Liver (tissue), 9 donors: Measurements from ENCODE around the gene KRT16. TPM values are rescaled to one million over a fixed set of nuclear protein-coding genes. Genes with fewer than 3 reads are reported as not detected.
"Not testable (repeated sequence)": the region's sequence is repeated elsewhere in the genome, so short reads cannot be mapped to it uniquely, and the experiment has no call there.

Source experiments
- DNase-seq: peaks from one replicate; pipeline ENCODE4 v3.0.0-alpha.2; 2017; ENCODE audit warnings: low spot score
- H3K27ac ChIP-seq, 2 donors: one replicate each; pipeline ENCODE4 v1.7.0; 2013; ENCODE audit warnings: inconsistent platforms in 2 of 2, low read length in 2 of 2, control low read depth in 1 of 2, low read depth in 1 of 2, mild to moderate bottlenecking in 1 of 2
- H3K27me3 ChIP-seq, 4 donors: one replicate each; pipeline versions ENCODE4 v1.6.1 to v1.7.0; 2013; ENCODE audit warnings: low read length in 3 of 4, inconsistent platforms in 1 of 4, mild to moderate bottlenecking in 1 of 4, moderate library complexity in 1 of 4; ENCODE audit not compliant: control insufficient read depth in 4 of 4, insufficient read depth in 4 of 4
- H3K36me3 ChIP-seq, 4 donors: one replicate each; pipeline versions ENCODE4 v1.6.1 to v1.7.0; 2013; ENCODE audit warnings: low read length in 3 of 4, mild to moderate bottlenecking in 3 of 4, low read depth in 1 of 4, moderate library complexity in 1 of 4; ENCODE audit not compliant: control insufficient read depth in 4 of 4, insufficient read depth in 3 of 4
- H3K4me1 ChIP-seq, 4 donors: one replicate each; pipeline versions ENCODE4 v1.6.1 to v1.7.0; 2013; ENCODE audit warnings: low read length in 3 of 4, mild to moderate bottlenecking in 3 of 4, moderate library complexity in 1 of 4; ENCODE audit not compliant: control insufficient read depth in 4 of 4, insufficient read depth in 4 of 4
- H3K4me3 ChIP-seq, 3 donors: one replicate each; pipeline versions ENCODE4 v1.6.1 to v1.7.0; 2013; ENCODE audit warnings: low read length in 3 of 3, control low read depth in 1 of 3, low read depth in 1 of 3, mild to moderate bottlenecking in 1 of 3
- H3K9ac ChIP-seq, 2 donors: one replicate each; pipeline ENCODE4 v1.7.0; 2013; ENCODE audit warnings: low read length in 2 of 2, mild to moderate bottlenecking in 2 of 2, moderate library complexity in 2 of 2, control low read depth in 1 of 2, low read depth in 1 of 2
- H3K9me3 ChIP-seq, 4 donors: one replicate each; pipeline versions ENCODE4 v1.6.1 to v1.7.0; 2013; ENCODE audit warnings: low read length in 3 of 4; ENCODE audit not compliant: control insufficient read depth in 4 of 4
- EGR1 ChIP-seq, 2 donors: IDR thresholded peaks; 2 replicates each; pipeline ENCODE4 v1.6.1; 2016 to 2018; ENCODE audit warnings: antibody characterized with exemption in 2 of 2, low read depth in 2 of 2
- FOXA1 ChIP-seq: IDR thresholded peaks from 2 replicates; pipeline ENCODE4 v1.6.1; 2016; ENCODE audit warnings: antibody characterized with exemption
- FOXA2 ChIP-seq: IDR thresholded peaks from 2 replicates; pipeline ENCODE4 v1.6.1; 2016; ENCODE audit warnings: antibody characterized with exemption
- GABPA ChIP-seq, 2 donors: IDR thresholded peaks in 1 of 2; conservative IDR thresholded peaks in 1 of 2; 2 replicates each; pipeline ENCODE4 v1.6.1; 2016; ENCODE audit warnings: antibody characterized with exemption in 2 of 2, mild to moderate bottlenecking in 1 of 2, moderate library complexity in 1 of 2
- HNF4A ChIP-seq, 2 donors: conservative IDR thresholded peaks; 2 replicates each; pipeline ENCODE4 v1.6.1; 2016; ENCODE audit warnings: antibody characterized with exemption in 2 of 2, mild to moderate bottlenecking in 2 of 2
- JUND ChIP-seq, 2 donors: IDR thresholded peaks; 2 replicates each; pipeline ENCODE4 v1.6.1; 2016; ENCODE audit warnings: antibody characterized with exemption in 2 of 2
- NR2F2 ChIP-seq: IDR thresholded peaks from 2 replicates; pipeline ENCODE4 v1.6.1; 2016; ENCODE audit warnings: antibody characterized with exemption
- RAD21 ChIP-seq, 2 donors: IDR thresholded peaks; 2 replicates each; pipeline ENCODE4 v1.6.1; 2016; ENCODE audit warnings: antibody characterized with exemption in 2 of 2, mild to moderate bottlenecking in 2 of 2
- RXRA ChIP-seq, 2 donors: IDR thresholded peaks; 2 replicates each; pipeline ENCODE4 v1.6.1; 2017 to 2018; ENCODE audit warnings: antibody characterized with exemption in 2 of 2, mild to moderate bottlenecking in 1 of 2
- SP1 ChIP-seq: IDR thresholded peaks from 2 replicates; pipeline ENCODE4 v1.6.1; 2018; ENCODE audit warnings: antibody characterized with exemption, mild to moderate bottlenecking
- TAF1 ChIP-seq: conservative IDR thresholded peaks from 2 replicates; pipeline ENCODE4 v1.6.1; 2016; ENCODE audit warnings: antibody characterized with exemption, mild to moderate bottlenecking
- YY1 ChIP-seq: IDR thresholded peaks from 2 replicates; pipeline ENCODE4 v1.6.1; 2016; ENCODE audit warnings: antibody characterized with exemption, mild to moderate bottlenecking
- WGBS: extraction: QIAGEN DNeasy Blood & Tissue Kit; methylation state at CpG from one replicate; pipeline ENCODE4 v1.1.7; 2013; 5-methylcytosine and 5-hydroxymethylcytosine counted together
- polyA plus RNA-seq, 2 donors: library from polyadenylated mRNA; stranded (reverse) in 1 of 2; unstranded in 1 of 2; fragments of 200-250 nt in 1 of 2; fragments of >200 nt in 1 of 2; fragmentation: Nextera tagmentation in 1 of 2; extraction: Ambion mirVana in 1 of 2; gene quantifications; one replicate each; pipeline versions ENCODE4 v1.2.1 to v1.2.3, GENCODE V29; 2013 to 2015
- total RNA-seq, 2 donors: library from RNA; depleted of rRNA; stranded (reverse); fragments of >200 nt; gene quantifications; one replicate each; pipeline ENCODE4 v1.2.3, GENCODE V29; 2014
- TF ChIP-seq, protein P1 (sequence below): IDR thresholded peaks from 2 replicates; pipeline ENCODE4 v1.6.1; 2016; ENCODE audit warnings: antibody characterized with exemption, mild to moderate bottlenecking
- TF ChIP-seq, protein P2 (sequence below): IDR thresholded peaks from 2 replicates; pipeline ENCODE4 v1.6.1; 2016; ENCODE audit warnings: antibody characterized with exemption
- TF ChIP-seq, protein P3 (sequence below): IDR thresholded peaks from 2 replicates; pipeline ENCODE4 v1.6.1; 2016; ENCODE audit warnings: antibody characterized with exemption
- TF ChIP-seq, protein P4 (sequence below): IDR thresholded peaks from 2 replicates; pipeline ENCODE4 v1.6.1; 2016; ENCODE audit warnings: antibody characterized with exemption
- TF ChIP-seq, protein P5 (sequence below): fragments of 150-350 bp; IDR thresholded peaks from 2 replicates; pipeline ENCODE4 v1.5.1; 2017; ENCODE audit warnings: improper control_type of control experiment, low read depth, low read length; ENCODE audit not compliant: missing input control
- donor health status: healthy.
- donor health status: healthy.
- donor health status: healthy.
- donor health status: healthy.
- donor health status: healthy.

Gene KRT16
- total RNA-seq = not detected
- polyA plus RNA-seq = not detected

DNA sequence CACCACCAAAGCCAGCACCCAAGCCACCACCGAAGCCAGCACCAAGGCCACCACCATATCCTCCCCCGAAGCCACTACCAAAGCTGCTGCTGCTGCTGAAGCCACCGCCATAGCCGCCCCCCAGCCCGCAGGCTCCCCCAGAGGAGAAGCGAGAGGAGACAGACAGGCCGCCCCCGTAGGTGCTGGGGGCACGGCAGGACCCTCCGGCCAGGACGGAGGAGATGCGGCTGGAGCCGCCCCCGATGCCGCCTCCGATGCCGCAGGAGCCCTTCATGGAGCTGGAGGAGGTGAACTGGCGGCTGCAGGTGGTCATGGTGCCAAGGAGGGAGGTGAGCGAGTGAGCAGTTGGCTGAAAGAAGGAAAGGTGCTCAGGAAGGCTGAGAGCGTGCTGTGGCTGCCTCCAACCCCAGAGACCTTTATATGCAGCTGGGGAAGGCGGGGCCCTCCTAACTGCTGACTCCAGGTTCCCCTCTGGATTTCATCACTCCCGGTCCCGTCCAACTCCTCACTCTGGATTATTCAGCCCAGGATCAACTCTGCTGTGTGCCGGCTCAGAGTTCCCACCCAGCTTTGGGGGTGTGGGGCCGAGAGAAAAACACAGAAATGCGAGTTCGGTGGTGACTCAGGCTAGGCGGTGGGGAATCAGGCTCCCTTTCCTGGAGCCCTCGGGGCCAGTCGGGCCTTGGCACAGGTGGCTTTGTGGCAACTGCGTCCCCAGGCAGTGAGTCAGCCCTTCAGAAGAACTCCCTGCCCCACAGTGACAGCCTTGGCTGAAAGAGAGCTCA, at the start of gene KRT16:
Gene KRT16 (minus strand): TSS at position 392 of the 785 bp plus-strand sequence. CDS start 79 bp downstream, at position 313.
- not testable (repeated sequence) for H3K9me3 ChIP-seq, H3K27me3 ChIP-seq, H3K27ac ChIP-seq, H3K4me1 ChIP-seq, H3K4me3 ChIP-seq, H3K36me3 ChIP-seq, DNase-seq, H3K9ac ChIP-seq
- 83% methylated on average over 31 of the region's 31 CpGs for WGBS

DNA sequence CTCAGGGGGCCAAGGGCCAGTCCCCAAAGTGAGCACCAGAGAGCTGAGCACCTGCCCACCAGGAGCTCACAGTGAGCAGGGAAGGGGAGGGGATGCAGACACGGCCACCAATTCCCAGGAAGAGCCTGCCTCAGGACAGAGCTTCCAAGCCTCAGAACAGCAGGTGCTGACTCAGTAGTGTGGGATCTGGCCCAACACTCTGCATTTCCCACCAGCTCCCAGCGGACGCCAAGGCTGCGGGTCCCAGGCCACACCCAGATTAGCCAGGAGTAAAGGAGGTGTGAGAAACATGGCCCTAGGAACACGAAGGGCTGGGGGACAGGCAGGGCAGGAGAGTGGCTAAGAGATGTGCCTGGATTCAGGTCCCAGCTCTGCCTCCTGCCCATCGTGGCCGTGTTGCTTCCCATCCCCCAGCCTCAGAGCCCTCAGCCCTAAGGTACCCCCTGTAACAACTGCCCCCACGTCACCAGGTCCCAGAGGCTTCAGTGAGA, 47.7 kb upstream of the KRT16 start:
- H3K27me3 ChIP-seq = no peaks in the 10 kb centered on the region
- H3K9me3 ChIP-seq = no peaks in the 10 kb centered on the region
- no peaks in the 10 kb centered on the region for H3K36me3 ChIP-seq
- WGBS = 82% methylated on average over 8 of the region's 8 CpGs
- H3K4me3 ChIP-seq = no peak overlapping the region
- no peak overlapping the region for H3K27ac ChIP-seq
- H3K4me1 ChIP-seq = no peaks in the 10 kb centered on the region
- no peak for TF ChIP-seq GABPA (IDR thresholded peaks at IDR 0.05 in 1 of 2, conservative IDR thresholded peaks at IDR 0.05 in 1 of 2)
- TF ChIP-seq, protein P1, sequence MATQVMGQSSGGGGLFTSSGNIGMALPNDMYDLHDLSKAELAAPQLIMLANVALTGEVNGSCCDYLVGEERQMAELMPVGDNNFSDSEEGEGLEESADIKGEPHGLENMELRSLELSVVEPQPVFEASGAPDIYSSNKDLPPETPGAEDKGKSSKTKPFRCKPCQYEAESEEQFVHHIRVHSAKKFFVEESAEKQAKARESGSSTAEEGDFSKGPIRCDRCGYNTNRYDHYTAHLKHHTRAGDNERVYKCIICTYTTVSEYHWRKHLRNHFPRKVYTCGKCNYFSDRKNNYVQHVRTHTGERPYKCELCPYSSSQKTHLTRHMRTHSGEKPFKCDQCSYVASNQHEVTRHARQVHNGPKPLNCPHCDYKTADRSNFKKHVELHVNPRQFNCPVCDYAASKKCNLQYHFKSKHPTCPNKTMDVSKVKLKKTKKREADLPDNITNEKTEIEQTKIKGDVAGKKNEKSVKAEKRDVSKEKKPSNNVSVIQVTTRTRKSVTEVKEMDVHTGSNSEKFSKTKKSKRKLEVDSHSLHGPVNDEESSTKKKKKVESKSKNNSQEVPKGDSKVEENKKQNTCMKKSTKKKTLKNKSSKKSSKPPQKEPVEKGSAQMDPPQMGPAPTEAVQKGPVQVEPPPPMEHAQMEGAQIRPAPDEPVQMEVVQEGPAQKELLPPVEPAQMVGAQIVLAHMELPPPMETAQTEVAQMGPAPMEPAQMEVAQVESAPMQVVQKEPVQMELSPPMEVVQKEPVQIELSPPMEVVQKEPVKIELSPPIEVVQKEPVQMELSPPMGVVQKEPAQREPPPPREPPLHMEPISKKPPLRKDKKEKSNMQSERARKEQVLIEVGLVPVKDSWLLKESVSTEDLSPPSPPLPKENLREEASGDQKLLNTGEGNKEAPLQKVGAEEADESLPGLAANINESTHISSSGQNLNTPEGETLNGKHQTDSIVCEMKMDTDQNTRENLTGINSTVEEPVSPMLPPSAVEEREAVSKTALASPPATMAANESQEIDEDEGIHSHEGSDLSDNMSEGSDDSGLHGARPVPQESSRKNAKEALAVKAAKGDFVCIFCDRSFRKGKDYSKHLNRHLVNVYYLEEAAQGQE = no peak
- TF ChIP-seq, protein P2, sequence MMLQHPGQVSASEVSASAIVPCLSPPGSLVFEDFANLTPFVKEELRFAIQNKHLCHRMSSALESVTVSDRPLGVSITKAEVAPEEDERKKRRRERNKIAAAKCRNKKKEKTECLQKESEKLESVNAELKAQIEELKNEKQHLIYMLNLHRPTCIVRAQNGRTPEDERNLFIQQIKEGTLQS = no peak
- TF ChIP-seq, protein P3, sequence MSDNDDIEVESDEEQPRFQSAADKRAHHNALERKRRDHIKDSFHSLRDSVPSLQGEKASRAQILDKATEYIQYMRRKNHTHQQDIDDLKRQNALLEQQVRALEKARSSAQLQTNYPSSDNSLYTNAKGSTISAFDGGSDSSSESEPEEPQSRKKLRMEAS = no peak
- no peak for TF ChIP-seq HNF4A (conservative IDR thresholded peaks at IDR 0.05)
- TF ChIP-seq, protein P4, sequence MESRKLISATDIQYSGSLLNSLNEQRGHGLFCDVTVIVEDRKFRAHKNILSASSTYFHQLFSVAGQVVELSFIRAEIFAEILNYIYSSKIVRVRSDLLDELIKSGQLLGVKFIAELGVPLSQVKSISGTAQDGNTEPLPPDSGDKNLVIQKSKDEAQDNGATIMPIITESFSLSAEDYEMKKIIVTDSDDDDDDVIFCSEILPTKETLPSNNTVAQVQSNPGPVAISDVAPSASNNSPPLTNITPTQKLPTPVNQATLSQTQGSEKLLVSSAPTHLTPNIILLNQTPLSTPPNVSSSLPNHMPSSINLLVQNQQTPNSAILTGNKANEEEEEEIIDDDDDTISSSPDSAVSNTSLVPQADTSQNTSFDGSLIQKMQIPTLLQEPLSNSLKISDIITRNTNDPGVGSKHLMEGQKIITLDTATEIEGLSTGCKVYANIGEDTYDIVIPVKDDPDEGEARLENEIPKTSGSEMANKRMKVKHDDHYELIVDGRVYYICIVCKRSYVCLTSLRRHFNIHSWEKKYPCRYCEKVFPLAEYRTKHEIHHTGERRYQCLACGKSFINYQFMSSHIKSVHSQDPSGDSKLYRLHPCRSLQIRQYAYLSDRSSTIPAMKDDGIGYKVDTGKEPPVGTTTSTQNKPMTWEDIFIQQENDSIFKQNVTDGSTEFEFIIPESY = no peak
- no peak for TF ChIP-seq TAF1
- no peak for TF ChIP-seq FOXA2
- TF ChIP-seq YY1 = no peak
- TF ChIP-seq, protein P5, sequence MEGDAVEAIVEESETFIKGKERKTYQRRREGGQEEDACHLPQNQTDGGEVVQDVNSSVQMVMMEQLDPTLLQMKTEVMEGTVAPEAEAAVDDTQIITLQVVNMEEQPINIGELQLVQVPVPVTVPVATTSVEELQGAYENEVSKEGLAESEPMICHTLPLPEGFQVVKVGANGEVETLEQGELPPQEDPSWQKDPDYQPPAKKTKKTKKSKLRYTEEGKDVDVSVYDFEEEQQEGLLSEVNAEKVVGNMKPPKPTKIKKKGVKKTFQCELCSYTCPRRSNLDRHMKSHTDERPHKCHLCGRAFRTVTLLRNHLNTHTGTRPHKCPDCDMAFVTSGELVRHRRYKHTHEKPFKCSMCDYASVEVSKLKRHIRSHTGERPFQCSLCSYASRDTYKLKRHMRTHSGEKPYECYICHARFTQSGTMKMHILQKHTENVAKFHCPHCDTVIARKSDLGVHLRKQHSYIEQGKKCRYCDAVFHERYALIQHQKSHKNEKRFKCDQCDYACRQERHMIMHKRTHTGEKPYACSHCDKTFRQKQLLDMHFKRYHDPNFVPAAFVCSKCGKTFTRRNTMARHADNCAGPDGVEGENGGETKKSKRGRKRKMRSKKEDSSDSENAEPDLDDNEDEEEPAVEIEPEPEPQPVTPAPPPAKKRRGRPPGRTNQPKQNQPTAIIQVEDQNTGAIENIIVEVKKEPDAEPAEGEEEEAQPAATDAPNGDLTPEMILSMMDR = no peak
- no peak for TF ChIP-seq SP1
- no peak for TF ChIP-seq JUND (IDR thresholded peaks at IDR 0.05)
- TF ChIP-seq EGR1 (IDR thresholded peaks at IDR 0.05; ENCODE audit: low read depth in 2 of 2) = no peak
- TF ChIP-seq RXRA (IDR thresholded peaks at IDR 0.05) = no peak
- no peak for TF ChIP-seq FOXA1
- TF ChIP-seq NR2F2 = no peak
- TF ChIP-seq RAD21 (IDR thresholded peaks at IDR 0.05) = no peak
- no peak for DNase-seq
- no peak overlapping the region for H3K9ac ChIP-seq
